ENCODE results near the gene LAMA2.

DNA sequence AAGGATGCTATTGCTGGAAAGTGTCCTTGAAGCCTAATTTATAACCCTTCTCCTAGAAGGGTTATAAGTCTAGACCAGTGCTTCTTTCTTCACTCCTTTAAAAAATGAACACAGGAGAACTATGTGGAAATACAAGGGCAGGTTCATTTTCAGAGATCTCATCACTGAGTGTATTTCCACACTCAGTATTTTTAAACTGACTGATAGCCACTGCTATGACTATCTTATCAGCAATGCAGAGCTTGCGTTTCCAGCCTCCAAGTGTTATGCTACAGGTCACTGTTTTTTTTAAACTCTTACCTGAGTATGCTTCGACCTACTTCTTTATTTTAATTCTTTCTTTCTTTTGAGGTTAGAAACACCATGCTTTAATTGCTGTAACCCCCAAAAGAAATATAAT, 508.0 kb downstream of the LAMA2 start:
- TF ChIP-seq EZH2 (IDR thresholded peaks at IDR 0.05; ENCODE audit: borderline replicate concordance, insufficient read depth, low read length, poor library complexity, severe bottlenecking) (no peak), CTCF (IDR thresholded peaks at IDR 0.05; ENCODE audit: poor library complexity, severe bottlenecking) (no peak), POLR2AphosphoS5 (IDR thresholded peaks at IDR 0.05) (no peak), TAF1 (IDR thresholded peaks at IDR 0.05; ENCODE audit: low read depth) (no peak), RAD21 (conservative IDR thresholded peaks at IDR 0.05) (no peak), MXI1 (conservative IDR thresholded peaks at IDR 0.05; ENCODE audit: poor library complexity, severe bottlenecking) (no peak)
